Mammary epithelial cell (primary cell): ENCODE measurements around the gene AP1S1.

ENCODE experiments used
- CTCF ChIP-seq, 2 donors: IDR thresholded peaks in 1 of 2; conservative IDR thresholded peaks in 1 of 2; 2 replicates each; pipeline ENCODE4 v1.5.1; 2011 to 2012; ENCODE audit warnings: inconsistent platforms in 2 of 2, low read length in 2 of 2, mild to moderate bottlenecking in 2 of 2, control low read depth in 1 of 2, low read depth in 1 of 2; ENCODE audit not compliant: insufficient read depth in 1 of 2; ENCODE audit errors: extremely low read depth in 1 of 2
- EZH2 ChIP-seq: IDR thresholded peaks from 2 replicates; pipeline ENCODE4 v1.6.1; 2012; ENCODE audit warnings: low read length, inconsistent platforms, borderline replicate concordance

GRCh38 chr7:101166909-101167644 lies 12.8 kb downstream of the AP1S1 start:
- TF ChIP-seq CTCF (conservative IDR thresholded peaks at IDR 0.05 in 1 of 2, IDR thresholded peaks at IDR 0.05 in 1 of 2; ENCODE audit: extremely low read depth in 1 of 2, insufficient read depth in 1 of 2, low read depth in 1 of 2, low read length in 2 of 2) (no peak), EZH2 (no peak)
